Testis (tissue), 2 donors: Measurements from ENCODE around the gene NLGN1.

Experiments
- POLR2A ChIP-seq: fragments of 450-650 bp; IDR thresholded peaks from one replicate; pipeline ENCODE4 v1.6.1; 2017; ENCODE audit warnings: antibody characterized with exemption, mild to moderate bottlenecking, moderate library complexity
- TF ChIP-seq, protein P1 (sequence below), 3 experiments: fragments of 450-650 bp in 2 of 3; fragments of 200-600 bp in 1 of 3; sonication (generic) in 1 of 3; IDR thresholded peaks; one replicate each; pipeline ENCODE4 v1.5.1; 2016 to 2019; ENCODE audit warnings: antibody characterized with exemption in 3 of 3, mild to moderate bottlenecking in 2 of 3, moderate library complexity in 1 of 3

DNA sequence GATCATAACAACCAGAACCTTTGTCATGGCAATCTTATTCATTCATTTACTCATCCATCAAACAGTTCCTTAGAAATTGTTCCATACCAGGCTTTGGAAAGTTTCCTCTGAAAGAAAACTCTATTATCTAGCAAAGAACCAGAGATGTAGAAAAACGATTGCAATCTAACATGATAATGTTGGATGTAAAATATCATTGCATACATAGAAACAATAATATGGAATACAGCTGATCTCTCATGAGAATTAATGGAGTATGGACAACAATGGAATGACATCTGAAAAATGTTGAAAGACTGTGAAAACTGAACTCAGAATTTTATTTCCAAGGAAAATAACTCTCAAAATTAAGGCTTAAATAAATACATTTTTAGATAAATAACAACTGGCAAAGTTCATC is 665.4 kb downstream of the NLGN1 start:
- TF ChIP-seq, protein P1, sequence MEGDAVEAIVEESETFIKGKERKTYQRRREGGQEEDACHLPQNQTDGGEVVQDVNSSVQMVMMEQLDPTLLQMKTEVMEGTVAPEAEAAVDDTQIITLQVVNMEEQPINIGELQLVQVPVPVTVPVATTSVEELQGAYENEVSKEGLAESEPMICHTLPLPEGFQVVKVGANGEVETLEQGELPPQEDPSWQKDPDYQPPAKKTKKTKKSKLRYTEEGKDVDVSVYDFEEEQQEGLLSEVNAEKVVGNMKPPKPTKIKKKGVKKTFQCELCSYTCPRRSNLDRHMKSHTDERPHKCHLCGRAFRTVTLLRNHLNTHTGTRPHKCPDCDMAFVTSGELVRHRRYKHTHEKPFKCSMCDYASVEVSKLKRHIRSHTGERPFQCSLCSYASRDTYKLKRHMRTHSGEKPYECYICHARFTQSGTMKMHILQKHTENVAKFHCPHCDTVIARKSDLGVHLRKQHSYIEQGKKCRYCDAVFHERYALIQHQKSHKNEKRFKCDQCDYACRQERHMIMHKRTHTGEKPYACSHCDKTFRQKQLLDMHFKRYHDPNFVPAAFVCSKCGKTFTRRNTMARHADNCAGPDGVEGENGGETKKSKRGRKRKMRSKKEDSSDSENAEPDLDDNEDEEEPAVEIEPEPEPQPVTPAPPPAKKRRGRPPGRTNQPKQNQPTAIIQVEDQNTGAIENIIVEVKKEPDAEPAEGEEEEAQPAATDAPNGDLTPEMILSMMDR (IDR thresholded peaks at IDR 0.05), result no peak
- no peak for TF ChIP-seq POLR2A
